Neural cell (in vitro differentiated cells): ENCODE measurements around the gene HUNK. TPM values are rescaled to one million over a fixed set of nuclear protein-coding genes. Genes with fewer than 3 reads are reported as not detected.

Experiments used
- H2AFZ ChIP-seq: fragments of 200-600, 300-800 bp; sonication (generic), shearing (Covaris generic); 2 replicates; pipeline ENCODE4 v1.6.0; 2014; ENCODE audit warnings: low read depth, mild to moderate bottlenecking, antibody characterized with exemption, low read length, moderate library complexity
- H3F3A ChIP-seq: fragments of 200-600 bp; shearing (Covaris generic); 2 replicates; pipeline ENCODE4 v1.6.1; 2016; ENCODE audit warnings: mild to moderate bottlenecking, moderate library complexity, mixed read lengths, antibody characterized with exemption, low read length; ENCODE audit not compliant: insufficient read depth, poor library complexity, severe bottlenecking
- H3K27ac ChIP-seq: fragments of 200-600, 300-800 bp; sonication (generic), shearing (Covaris generic); 2 replicates; pipeline ENCODE4 v1.5.1; 2014; ENCODE audit warnings: mild to moderate bottlenecking, low read length, moderate library complexity
- H3K27me3 ChIP-seq: fragments of 300-800, 200-600 bp; sonication (generic), shearing (Covaris generic); 2 replicates; pipeline ENCODE4 v1.6.0; 2014; ENCODE audit warnings: mild to moderate bottlenecking, low read depth, low read length, moderate library complexity; ENCODE audit not compliant: insufficient read depth
- H3K36me3 ChIP-seq: fragments of 300-800, 200-600 bp; sonication (generic), shearing (Covaris generic); 2 replicates; pipeline ENCODE4 v1.5.1; 2014; ENCODE audit warnings: mild to moderate bottlenecking, antibody characterized with exemption, low read length, moderate library complexity; ENCODE audit not compliant: insufficient read depth
- H3K4me2 ChIP-seq: fragments of 300-800, 200-600 bp; sonication (generic), shearing (Covaris generic); 2 replicates; pipeline ENCODE4 v1.6.0; 2014; ENCODE audit warnings: mild to moderate bottlenecking, low read length
- H3K4me3 ChIP-seq: fragments of 300-800, 200-600 bp; sonication (generic), shearing (Covaris generic); 2 replicates; pipeline ENCODE4 v1.5.1; 2014; ENCODE audit warnings: mild to moderate bottlenecking, low read length, moderate library complexity
- H3K79me2 ChIP-seq: fragments of 200-600 bp; shearing (Covaris generic); replicated peaks from 2 replicates; pipeline ENCODE4 v1.6.0; 2014; ENCODE audit warnings: mild to moderate bottlenecking, low read length, moderate library complexity; ENCODE audit not compliant: insufficient read depth
- H3K9ac ChIP-seq: fragments of 300-800, 200-600 bp; sonication (generic), shearing (Covaris generic); 2 replicates; pipeline ENCODE4 v1.6.1; 2016; ENCODE audit warnings: mild to moderate bottlenecking, low read length, mixed read lengths
- H3K9me2 ChIP-seq: fragments of 200-600 bp; shearing (Covaris generic); 2 replicates; pipeline ENCODE4 v1.6.1; 2016; ENCODE audit warnings: mild to moderate bottlenecking, low read length, mixed read lengths; ENCODE audit not compliant: insufficient read depth
- H3K9me3 ChIP-seq: fragments of 200-600, 300-800 bp; sonication (generic), shearing (Covaris generic); 2 replicates; pipeline ENCODE4 v1.6.1; 2016; ENCODE audit warnings: mild to moderate bottlenecking, mixed run types, low read length, moderate library complexity, mixed read lengths
- H4K20me1 ChIP-seq: fragments of 200-600 bp; shearing (Covaris generic); 2 replicates; pipeline ENCODE4 v1.6.1; 2016; ENCODE audit warnings: mild to moderate bottlenecking, mixed run types; ENCODE audit not compliant: insufficient read depth
- EP300 ChIP-seq: fragments of 450-650 bp; conservative IDR thresholded peaks from 2 replicates; pipeline ENCODE4 v1.6.1; 2014; ENCODE audit warnings: antibody characterized with exemption, mild to moderate bottlenecking, moderate library complexity; ENCODE audit not compliant: poor library complexity, severe bottlenecking
- EZH2 ChIP-seq: fragments of 200-600, 300-800 bp; shearing (Covaris generic), sonication (generic); IDR thresholded peaks from 2 replicates; pipeline ENCODE4 v1.6.1; 2014; ENCODE audit warnings: antibody characterized with exemption, low read length, borderline replicate concordance, mild to moderate bottlenecking; ENCODE audit not compliant: insufficient read depth, poor library complexity, severe bottlenecking
- MXI1 ChIP-seq: fragments of 450-650 bp; conservative IDR thresholded peaks from 2 replicates; pipeline ENCODE4 v1.6.1; 2014; ENCODE audit warnings: antibody characterized with exemption, mild to moderate bottlenecking; ENCODE audit not compliant: poor library complexity, severe bottlenecking
- POLR2AphosphoS5 ChIP-seq: IDR thresholded peaks from 2 replicates; pipeline ENCODE4 v1.6.1; 2012
- RAD21 ChIP-seq: fragments of 450-650 bp; conservative IDR thresholded peaks from 2 replicates; pipeline ENCODE4 v1.6.1; 2014; ENCODE audit warnings: antibody characterized with exemption, mild to moderate bottlenecking, moderate library complexity
- REST ChIP-seq: IDR thresholded peaks from 2 replicates; pipeline ENCODE4 v1.6.1; 2012; ENCODE audit warnings: borderline replicate concordance
- SMC3 ChIP-seq: fragments of 450-650 bp; conservative IDR thresholded peaks from 2 replicates; pipeline ENCODE4 v1.6.1; 2014; ENCODE audit warnings: antibody characterized with exemption, mild to moderate bottlenecking, moderate library complexity; ENCODE audit not compliant: poor library complexity
- TAF1 ChIP-seq: IDR thresholded peaks from 2 replicates; pipeline ENCODE4 v1.6.1; 2012; ENCODE audit warnings: low read depth
- polyA plus RNA-seq: library from polyadenylated mRNA; depleted of rRNA; stranded (reverse); fragments of >200 nt; gene quantifications from 2 replicates; pipeline ENCODE4 v1.2.3, GENCODE V29; 2014
- TF ChIP-seq, protein P1 (sequence below): fragments of 450-650 bp; IDR thresholded peaks from 2 replicates; pipeline ENCODE4 v1.5.1; 2014; ENCODE audit warnings: antibody characterized with exemption, mild to moderate bottlenecking, moderate library complexity; ENCODE audit not compliant: poor library complexity, severe bottlenecking

Gene HUNK
- polyA plus RNA-seq, 1 donor from 2014 or later, result 9.3 TPM

DNA sequence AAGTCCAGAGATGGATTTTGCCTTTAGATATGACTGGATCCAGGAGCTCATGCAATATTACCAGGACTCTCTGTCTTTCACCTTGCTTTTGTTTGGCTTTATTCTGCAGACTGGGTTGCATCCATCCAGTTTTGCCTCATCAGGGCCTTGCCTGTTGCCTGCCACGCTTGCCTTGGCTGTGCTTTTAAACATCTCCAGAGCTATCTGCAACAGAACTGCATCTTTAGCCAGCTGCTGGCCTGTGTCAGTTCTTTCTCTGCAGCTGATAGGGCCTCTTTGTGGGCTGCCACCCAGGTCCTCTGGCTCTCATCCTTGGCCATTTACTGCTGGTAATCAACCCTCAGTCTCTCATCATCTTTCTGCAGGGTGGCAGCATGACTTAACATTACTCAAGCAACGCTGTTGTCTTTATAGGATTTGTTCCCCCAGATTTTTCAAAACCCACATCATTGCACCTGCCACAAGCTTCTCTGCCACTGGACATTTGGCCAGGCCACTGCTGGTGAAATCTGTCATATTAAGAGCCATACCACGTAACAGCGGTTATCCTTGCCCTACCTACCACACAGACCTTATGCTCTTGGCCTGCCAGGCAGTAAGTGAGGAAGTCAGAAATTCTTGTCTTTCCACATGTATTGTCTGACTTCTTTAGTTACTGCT is 24.4 kb upstream of the HUNK start:
- Histone ChIP-seq H3K4me3 (no peak overlapping the region), H3K36me3 (no peaks in the 10 kb centered on the region), H3K4me2 (no peak overlapping the region), H4K20me1 (no peaks in the 10 kb centered on the region), H3K9me3 (no peaks in the 10 kb centered on the region), H3K9ac (no peak overlapping the region), H2AFZ (no peak overlapping the region), H3K79me2 (no peaks in the 10 kb centered on the region), H3F3A (no peaks in the 10 kb centered on the region), H3K27ac (no peak overlapping the region), H3K27me3 (no peaks in the 10 kb centered on the region), H3K9me2 (no peaks in the 10 kb centered on the region)
- no peak for TF ChIP-seq POLR2AphosphoS5
- TF ChIP-seq SMC3, result no peak
- TF ChIP-seq MXI1, result no peak
- TF ChIP-seq EZH2, result no peak
- no peak for TF ChIP-seq REST
- no peak for TF ChIP-seq TAF1
- TF ChIP-seq EP300, result no peak

GRCh38 chr21:31850886-31851285 is 21.9 kb upstream of the HUNK start:
- H3K9me3 ChIP-seq, result no peaks in the 10 kb centered on the region
- no peaks in the 10 kb centered on the region for H3K36me3 ChIP-seq

More at GRCh38 chr21:31850886-31851285, 21.9 kb upstream of the HUNK start:
- Histone ChIP-seq H3K4me2 (no peak overlapping the region), H3K27me3 (no peaks in the 10 kb centered on the region), H3K9me2 (no peaks in the 10 kb centered on the region), H3K79me2 (no peaks in the 10 kb centered on the region), H4K20me1 (no peaks in the 10 kb centered on the region), H3K27ac (no peak overlapping the region), H2AFZ (no peak overlapping the region), H3K4me3 (no peak overlapping the region), H3F3A (no peaks in the 10 kb centered on the region), H3K9ac (no peak overlapping the region)
- TF ChIP-seq EZH2 (no peak), POLR2AphosphoS5 (no peak), REST (no peak), TAF1 (no peak), SMC3 (no peak), MXI1 (no peak), EP300 (no peak), RAD21 (no peak)
- TF ChIP-seq, protein P1, sequence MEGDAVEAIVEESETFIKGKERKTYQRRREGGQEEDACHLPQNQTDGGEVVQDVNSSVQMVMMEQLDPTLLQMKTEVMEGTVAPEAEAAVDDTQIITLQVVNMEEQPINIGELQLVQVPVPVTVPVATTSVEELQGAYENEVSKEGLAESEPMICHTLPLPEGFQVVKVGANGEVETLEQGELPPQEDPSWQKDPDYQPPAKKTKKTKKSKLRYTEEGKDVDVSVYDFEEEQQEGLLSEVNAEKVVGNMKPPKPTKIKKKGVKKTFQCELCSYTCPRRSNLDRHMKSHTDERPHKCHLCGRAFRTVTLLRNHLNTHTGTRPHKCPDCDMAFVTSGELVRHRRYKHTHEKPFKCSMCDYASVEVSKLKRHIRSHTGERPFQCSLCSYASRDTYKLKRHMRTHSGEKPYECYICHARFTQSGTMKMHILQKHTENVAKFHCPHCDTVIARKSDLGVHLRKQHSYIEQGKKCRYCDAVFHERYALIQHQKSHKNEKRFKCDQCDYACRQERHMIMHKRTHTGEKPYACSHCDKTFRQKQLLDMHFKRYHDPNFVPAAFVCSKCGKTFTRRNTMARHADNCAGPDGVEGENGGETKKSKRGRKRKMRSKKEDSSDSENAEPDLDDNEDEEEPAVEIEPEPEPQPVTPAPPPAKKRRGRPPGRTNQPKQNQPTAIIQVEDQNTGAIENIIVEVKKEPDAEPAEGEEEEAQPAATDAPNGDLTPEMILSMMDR, result no peak
